Suprapubic skin (tissue), 4 donors: ENCODE results near the gene SLX4.

Experiments used
- EP300 ChIP-seq: sonication (generic); formaldehyde crosslinking; IDR thresholded peaks from one replicate; pipeline ENCODE4 v1.6.1; 2017; ENCODE audit warnings: antibody characterized with exemption
- POLR2A ChIP-seq, 2 donors: fragments of 450-650 bp; IDR thresholded peaks; one replicate each; pipeline ENCODE4 v1.6.1; 2017; ENCODE audit warnings: antibody characterized with exemption in 2 of 2, mild to moderate bottlenecking in 2 of 2, moderate library complexity in 2 of 2
- POLR2AphosphoS5 ChIP-seq, 3 donors: sonication (generic); formaldehyde crosslinking; IDR thresholded peaks; one replicate each; pipeline ENCODE4 v1.6.1; 2017; ENCODE audit warnings: antibody characterized with exemption in 3 of 3
- TF ChIP-seq, protein P1 (sequence below), 2 donors: fragments of 200-600 bp in 1 of 2; fragments of 450-650 bp in 1 of 2; sonication (generic) in 1 of 2; IDR thresholded peaks; one replicate each; pipeline ENCODE4 v1.5.1; 2016 to 2019; ENCODE audit warnings: antibody characterized with exemption in 2 of 2, mild to moderate bottlenecking in 1 of 2, moderate library complexity in 1 of 2

DNA sequence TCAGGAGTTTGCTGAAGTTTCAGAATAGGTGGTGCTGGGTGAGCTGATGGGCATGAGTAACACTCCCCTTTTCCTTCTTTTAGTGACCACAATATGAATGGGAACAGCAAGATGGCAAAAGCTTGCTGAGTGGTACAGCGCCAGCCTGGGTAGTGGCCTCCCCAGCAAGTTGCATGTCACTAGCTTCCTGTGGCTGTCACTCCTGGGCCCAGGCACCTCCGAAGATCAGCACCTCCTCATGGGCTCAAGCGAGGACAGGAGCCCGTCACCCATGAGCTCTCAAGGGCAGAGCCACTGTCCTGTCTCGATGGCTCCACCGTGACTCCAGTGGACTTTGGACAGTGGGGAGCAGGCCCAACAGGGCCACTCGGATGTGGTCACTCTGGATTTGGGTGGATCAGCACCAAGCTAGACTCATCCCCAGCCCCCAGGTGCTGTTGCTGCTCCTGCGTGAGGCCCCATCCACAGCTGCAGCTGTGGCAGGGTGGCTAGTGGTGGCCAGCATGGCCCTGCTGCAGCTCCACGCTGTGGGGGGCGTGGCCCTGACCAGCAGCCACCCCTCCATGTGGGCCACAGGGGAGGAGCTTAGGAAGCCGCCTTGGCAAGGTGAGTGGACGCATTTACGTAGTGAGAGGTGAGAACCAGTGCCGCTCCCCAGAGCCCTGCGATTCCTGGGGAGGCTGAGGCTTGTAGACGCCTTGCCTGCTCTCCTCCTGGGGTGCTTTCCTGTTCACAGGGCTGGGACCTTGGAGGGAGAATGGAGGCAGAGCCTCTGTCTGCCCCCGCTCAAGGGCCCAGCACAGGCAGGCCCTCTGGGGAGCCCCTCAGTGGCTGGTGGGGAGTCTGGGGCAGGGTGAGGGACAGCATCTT lies 29.5 kb upstream of the SLX4 start:
- TF ChIP-seq, protein P1, sequence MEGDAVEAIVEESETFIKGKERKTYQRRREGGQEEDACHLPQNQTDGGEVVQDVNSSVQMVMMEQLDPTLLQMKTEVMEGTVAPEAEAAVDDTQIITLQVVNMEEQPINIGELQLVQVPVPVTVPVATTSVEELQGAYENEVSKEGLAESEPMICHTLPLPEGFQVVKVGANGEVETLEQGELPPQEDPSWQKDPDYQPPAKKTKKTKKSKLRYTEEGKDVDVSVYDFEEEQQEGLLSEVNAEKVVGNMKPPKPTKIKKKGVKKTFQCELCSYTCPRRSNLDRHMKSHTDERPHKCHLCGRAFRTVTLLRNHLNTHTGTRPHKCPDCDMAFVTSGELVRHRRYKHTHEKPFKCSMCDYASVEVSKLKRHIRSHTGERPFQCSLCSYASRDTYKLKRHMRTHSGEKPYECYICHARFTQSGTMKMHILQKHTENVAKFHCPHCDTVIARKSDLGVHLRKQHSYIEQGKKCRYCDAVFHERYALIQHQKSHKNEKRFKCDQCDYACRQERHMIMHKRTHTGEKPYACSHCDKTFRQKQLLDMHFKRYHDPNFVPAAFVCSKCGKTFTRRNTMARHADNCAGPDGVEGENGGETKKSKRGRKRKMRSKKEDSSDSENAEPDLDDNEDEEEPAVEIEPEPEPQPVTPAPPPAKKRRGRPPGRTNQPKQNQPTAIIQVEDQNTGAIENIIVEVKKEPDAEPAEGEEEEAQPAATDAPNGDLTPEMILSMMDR (IDR thresholded peaks at IDR 0.05), result no peak
- TF ChIP-seq POLR2A (IDR thresholded peaks at IDR 0.05), result no peak
- no peak for TF ChIP-seq POLR2AphosphoS5 (IDR thresholded peaks at IDR 0.05)
- no peak for TF ChIP-seq EP300
